ENCODE data around the gene GORASP2.
"Not testable (repeated sequence)": the region's sequence is repeated elsewhere in the genome, so short reads cannot be mapped to it uniquely, and the experiment has no call there.

The GORASP2 gene

DNA sequence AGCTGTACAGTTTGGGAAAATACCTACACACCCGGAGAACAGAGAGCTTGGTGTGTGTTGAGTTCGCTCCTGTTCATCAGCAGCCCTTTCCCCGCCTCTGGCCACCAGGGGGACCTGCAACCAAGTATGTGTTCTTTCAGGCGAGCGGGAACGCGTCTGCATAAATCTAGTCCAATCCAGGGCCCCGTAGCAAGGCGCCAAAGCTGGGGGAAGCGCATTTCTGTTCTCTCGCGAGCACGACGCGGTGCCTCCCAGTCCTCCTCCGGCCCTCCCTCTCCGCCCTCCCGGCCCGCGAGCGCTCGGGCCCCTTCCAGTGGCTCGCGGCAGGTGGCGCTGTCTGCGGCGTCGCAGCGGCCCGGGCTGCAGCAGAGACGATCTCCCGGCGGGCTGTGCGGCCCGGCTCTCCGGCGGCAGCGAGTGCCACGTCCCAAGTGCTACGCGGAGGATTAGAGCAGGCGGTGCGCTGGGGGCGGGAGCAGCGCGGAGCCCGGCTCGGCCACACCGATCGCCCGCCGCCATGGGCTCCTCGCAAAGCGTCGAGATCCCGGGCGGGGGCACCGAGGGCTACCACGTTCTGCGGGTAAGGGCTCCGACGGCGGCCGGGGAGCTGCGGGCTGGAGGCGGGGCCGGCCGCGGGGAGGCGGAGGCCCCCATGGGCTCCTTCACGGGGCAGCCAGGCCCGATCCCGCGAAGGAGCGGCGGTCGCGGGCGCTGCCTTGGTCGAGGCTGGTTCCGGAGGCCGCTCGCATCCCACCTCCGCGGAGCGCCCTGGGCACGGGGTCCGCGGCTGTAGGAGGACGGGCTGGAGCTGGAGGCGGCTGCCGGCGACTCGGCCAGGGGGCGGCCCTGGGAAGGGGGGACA, at the start of gene GORASP2:
TSS of gene GORASP2 (plus strand) at position 430 of the 862 bp plus-strand sequence. CDS start at position 518, 88 bp downstream.
- DNase-seq, result peak; percentile 98

- DNase-seq, result no peak
Measured at GRCh38 chr2:170881840-170882239, 47.2 kb upstream of the GORASP2 start.

GRCh38 chr2:170882758-170883157, 46.3 kb upstream of the GORASP2 start:
- no peak for DNase-seq

DNA sequence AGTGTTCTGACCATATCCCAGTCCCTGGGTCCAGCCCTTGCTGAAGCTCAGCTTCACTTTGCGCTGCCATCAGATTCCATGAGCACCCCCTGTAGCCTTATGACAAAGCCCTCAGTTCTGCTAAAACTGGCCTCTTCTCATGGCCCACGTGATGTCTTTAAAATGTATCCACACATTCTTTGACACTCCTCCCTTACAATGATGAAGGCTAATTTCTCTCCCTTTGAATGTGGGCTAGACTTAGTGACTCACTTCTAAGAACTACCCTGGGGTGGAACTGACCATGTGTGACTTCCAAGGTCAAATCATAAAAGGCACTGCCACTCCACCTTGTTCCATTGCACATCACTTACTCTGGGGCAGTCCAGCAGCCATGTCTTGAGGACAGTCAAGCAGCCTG, 45.4 kb upstream of the GORASP2 start:
- no peak for DNase-seq

GRCh38 chr2:170885130-170885791, 43.8 kb upstream of the GORASP2 start:
- no peak for DNase-seq

- DNase-seq, result no peak
Measured at GRCh38 chr2:170886386-170886785, 42.7 kb upstream of the GORASP2 start.

- no peak for DNase-seq
Measured at GRCh38 chr2:170887496-170887895, 41.6 kb upstream of the GORASP2 start.

GRCh38 chr2:170887896-170888295, 41.2 kb upstream of the GORASP2 start:
- no peak for DNase-seq

DNA sequence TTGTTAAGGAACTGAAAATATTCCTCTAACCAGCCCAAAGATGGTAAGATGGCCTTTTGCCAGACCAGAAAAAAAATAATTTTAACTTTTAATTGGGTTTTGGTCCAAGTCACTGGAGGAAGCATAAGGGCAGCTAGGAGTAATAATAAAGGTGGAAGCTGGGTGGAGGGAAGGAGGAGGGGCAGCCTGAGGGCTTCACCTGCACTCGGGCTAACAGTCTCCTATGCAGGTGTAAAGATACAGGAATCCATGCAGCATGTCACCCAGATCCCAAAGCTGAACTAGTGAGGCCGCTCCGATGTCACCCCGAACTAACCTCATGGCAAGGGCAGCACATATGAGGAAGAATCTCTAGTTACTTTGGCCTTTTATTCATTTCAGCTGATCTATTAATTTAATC, 37.2 kb upstream of the GORASP2 start:
- no peak for DNase-seq

DNA sequence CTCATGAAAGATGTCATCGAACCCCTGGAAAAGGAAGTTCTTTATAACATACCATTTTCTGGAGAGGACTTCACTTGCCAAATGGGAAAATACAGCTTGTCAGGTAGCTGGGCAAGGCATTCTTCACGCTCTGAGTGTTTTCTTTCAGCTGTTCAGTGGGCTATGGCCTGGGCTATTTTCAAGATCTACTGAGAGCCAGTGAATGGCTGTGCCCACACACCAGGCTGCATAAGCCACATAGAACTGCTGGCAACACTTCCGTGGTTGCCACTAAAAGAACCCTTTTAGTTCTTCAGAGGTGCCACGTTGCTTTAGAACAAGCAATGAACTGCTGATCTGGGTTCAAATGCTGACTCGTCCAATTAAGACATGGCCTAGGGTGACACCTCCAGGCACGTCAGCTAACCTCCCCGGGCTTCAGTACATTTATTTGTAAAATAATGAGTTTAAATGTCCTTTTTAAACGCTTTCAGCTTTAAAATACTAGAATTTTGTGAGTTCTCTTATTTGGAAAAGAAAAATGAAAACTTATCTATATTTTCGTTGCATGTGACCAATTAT, 36.6 kb upstream of the GORASP2 start:
- no peak for DNase-seq

GRCh38 chr2:170895023-170895757, 33.9 kb upstream of the GORASP2 start:
- DNase-seq, result no peak

- DNase-seq, result no peak
Measured at GRCh38 chr2:170896622-170897021, 32.4 kb upstream of the GORASP2 start.

DNA sequence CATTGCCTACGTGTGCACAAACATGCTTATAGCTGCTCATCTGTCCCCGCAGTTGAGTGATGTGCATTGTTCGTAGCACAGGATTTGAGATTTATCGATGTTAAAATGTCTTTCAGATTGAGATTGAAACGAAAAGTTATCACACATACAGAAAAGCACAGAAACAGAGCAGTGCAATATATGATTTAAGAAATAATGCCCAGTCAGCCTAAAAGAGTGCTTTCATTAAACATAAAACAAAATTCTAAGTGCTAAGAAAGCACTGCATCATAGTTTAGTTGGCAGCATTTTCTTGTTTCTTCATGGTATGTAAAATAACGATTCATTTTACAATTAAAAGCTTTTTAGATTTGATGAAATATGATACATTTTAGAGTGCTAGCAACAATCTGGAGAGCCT, 31.9 kb upstream of the GORASP2 start:
- no peak for DNase-seq

GRCh38 chr2:170905864-170906263, 23.2 kb upstream of the GORASP2 start:
- no peak for DNase-seq

GRCh38 chr2:170911314-170911889, 17.7 kb upstream of the GORASP2 start:
- no peak for DNase-seq

DNA sequence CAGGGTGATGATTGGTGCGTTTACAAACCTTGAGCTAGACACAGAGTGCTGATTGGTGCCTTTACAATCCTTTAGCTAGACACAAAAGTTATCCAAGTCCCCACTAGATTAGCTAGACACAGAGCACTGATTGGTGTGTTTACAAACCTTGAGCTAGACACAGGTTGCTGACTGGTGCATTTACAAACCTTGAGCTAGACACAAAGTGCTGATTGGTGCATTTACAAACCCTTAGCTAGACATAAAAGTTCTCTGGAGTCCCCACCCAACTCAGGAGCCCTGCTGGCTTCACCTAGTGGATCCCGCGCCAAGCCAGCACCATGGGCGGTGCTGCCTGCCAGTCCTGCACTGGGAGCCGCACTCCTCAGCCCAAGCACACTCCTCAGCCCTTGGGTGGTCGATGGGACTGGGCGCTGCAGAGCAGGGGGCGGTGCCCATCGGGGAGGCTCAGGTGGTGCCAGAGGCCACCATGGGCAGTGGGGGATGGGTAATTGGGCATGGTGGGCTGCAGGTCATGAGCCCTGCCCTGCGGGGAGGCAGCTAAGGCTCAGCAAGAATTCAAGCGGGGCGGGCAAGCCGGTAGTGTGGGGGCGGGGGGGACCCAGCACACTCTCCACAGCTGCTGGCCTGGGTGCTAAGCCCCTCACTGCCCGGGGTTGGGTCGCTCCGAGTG, 13.9 kb upstream of the GORASP2 start:
- not testable (repeated sequence) for DNase-seq

- DNase-seq, result no peak
Measured at GRCh38 chr2:170917219-170917913, 11.7 kb upstream of the GORASP2 start.

GRCh38 chr2:170917957-170918356, 11.1 kb upstream of the GORASP2 start:
- no peak for DNase-seq

GRCh38 chr2:170921873-170922272, 7.2 kb upstream of the GORASP2 start:
- DNase-seq, result not testable (repeated sequence)

DNA sequence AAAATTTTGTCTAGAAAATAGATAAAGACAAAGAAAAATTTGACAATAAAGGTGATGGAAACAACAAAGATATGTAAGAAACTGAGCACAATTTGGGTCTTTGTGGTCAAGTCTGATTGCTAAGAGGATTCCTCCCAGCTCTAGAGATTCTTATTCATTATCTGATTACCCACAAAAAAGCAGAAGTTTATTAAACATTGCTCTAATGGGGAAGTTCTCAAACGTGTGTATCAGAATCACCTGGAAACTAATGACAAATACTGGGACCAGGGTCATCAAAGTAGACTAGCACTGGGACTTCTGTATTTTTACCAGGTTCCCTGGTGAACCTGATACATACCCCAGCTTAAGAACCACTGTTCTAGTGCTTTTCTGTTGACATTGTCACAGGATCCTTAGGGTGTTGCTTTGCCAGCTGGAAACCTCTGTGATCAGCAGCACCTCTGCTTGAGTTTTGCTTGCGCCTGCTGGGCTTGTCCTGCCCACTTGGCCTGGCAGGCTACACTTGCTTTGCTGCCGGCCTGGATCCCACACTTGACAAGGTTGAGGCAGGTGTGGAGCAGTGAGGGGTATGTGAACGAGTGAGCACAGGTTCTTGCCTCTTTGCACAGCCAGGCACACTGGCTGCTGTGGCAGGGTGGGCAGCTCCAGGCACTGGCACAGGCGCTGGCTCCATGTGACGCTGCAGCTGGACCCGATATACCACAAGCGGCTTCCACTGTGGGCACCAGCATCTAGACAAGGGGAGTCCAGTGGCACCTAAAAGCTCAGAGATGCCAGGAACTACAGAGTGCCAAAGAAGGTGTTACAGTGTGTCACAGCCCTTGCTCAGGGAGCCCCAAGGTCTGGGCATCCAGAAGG, 6.2 kb upstream of the GORASP2 start:
- no peak for DNase-seq

- no peak for DNase-seq
Measured at GRCh38 chr2:170923799-170924198, 5.3 kb upstream of the GORASP2 start.

Data from DMS79 treated with DMSO at 0.1 percent for 48 hours (cell line).